Stimulated activated CD8-positive, alpha-beta memory T cell treated with anti-CD3 and anti-CD28 coated beads, Interleukin-12 subunit alpha, Interleukin-12 subunit beta, amount 100 ng/mL, for 24 hours (primary cell): Measurements from ENCODE around the gene KAZN.
"Not testable (repeated sequence)": the region's sequence is repeated elsewhere in the genome, so short reads cannot be mapped to it uniquely, and the experiment has no call there.

Experiments
- DNase-seq: peaks from one replicate; pipeline ENCODE4 v3.0.0-alpha.2; 2020; ENCODE audit errors: extremely low read depth

The KAZN gene

GRCh38 chr1:14956579-14957195 is 358.2 kb downstream of the KAZN start:
- DNase-seq: no peak

- DNase-seq: no peak
These were observed 359.1 kb downstream of the KAZN start for GRCh38 chr1:14957375-14958098.

- no peak for DNase-seq
These were observed 360.0 kb downstream of the KAZN start for GRCh38 chr1:14958249-14959058.

GRCh38 chr1:14959059-14959694 is 360.7 kb downstream of the KAZN start:
- no peak for DNase-seq

- DNase-seq: no peak
These were observed 363.3 kb downstream of the KAZN start for GRCh38 chr1:14961661-14962267.

GRCh38 chr1:14962407-14962806 is 363.9 kb downstream of the KAZN start:
- DNase-seq: no peak

GRCh38 chr1:14963791-14964710 is 365.6 kb downstream of the KAZN start:
- not testable (repeated sequence) for DNase-seq

GRCh38 chr1:14964711-14965055 is 366.2 kb downstream of the KAZN start:
- no peak for DNase-seq

- DNase-seq: no peak
These were observed 369.9 kb downstream of the KAZN start for GRCh38 chr1:14968251-14968851.

- no peak for DNase-seq
These were observed 370.5 kb downstream of the KAZN start for GRCh38 chr1:14969006-14969405.

GRCh38 chr1:14970115-14970798 is 371.8 kb downstream of the KAZN start:
- DNase-seq: no peak

- DNase-seq: no peak
These were observed 372.3 kb downstream of the KAZN start for GRCh38 chr1:14970799-14971141.

GRCh38 chr1:14971221-14971620 is 372.7 kb downstream of the KAZN start:
- no peak for DNase-seq

- DNase-seq: no peak
These were observed 373.6 kb downstream of the KAZN start for GRCh38 chr1:14972107-14972506.

- no peak for DNase-seq
These were observed 375.3 kb downstream of the KAZN start for GRCh38 chr1:14973773-14974172.

- DNase-seq: no peak
These were observed 375.9 kb downstream of the KAZN start for GRCh38 chr1:14974361-14974760.

- no peak for DNase-seq
These were observed 376.6 kb downstream of the KAZN start for GRCh38 chr1:14975119-14975518.

- no peak for DNase-seq
These were observed 377.8 kb downstream of the KAZN start for GRCh38 chr1:14976256-14976655.

- no peak for DNase-seq
These were observed 378.9 kb downstream of the KAZN start for GRCh38 chr1:14977338-14977931.
